ENCODE measurements around the gene COMTD1.
A peak's percentile ranks its signal among the peaks of the same experiment; 100 is the strongest.

COMTD1 gene

DNA sequence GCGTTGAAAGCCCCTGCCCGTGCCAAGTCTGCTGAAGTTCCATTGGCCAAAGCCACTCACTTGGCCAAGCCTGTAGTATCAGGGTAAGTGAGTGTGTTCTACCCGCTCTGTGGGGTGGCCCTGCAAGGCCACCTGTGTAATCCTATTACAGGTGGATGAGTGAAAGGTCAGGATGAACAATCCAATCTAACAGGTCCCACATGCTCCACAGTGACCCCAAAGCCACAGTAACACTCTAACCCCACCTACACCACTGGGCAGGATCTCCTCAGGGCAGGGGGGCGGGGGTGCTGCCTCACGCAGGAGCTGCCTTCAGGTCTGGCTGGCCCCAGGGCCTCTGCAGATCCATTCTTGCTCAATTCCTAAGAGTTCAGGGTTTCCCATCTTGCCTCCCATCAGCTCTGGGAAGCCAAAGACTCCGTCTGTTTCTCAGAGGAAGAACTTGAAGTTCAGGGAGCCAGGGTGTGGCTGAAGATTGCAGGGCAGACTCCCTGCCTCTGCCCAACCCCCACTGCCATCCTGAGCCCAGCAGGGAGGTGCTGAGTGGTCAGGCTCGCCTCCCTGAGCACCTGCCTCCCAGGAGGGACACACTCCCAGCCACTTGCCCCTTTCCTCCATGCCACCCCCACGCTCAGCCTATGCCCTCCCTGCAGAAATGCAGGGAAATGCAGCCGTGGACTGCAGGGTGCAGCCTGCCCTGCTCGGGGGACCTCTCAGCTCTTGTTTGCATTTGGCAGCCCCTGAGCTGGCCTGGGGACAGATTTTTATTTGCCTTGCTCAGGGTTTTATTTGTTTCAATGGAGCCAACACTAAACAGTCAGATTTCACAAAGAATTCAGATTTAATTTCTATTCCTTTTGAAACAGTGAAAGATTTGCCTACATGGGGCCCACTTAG lies 9.8 kb upstream of the COMTD1 start:
- DNase-seq: no peak

DNA sequence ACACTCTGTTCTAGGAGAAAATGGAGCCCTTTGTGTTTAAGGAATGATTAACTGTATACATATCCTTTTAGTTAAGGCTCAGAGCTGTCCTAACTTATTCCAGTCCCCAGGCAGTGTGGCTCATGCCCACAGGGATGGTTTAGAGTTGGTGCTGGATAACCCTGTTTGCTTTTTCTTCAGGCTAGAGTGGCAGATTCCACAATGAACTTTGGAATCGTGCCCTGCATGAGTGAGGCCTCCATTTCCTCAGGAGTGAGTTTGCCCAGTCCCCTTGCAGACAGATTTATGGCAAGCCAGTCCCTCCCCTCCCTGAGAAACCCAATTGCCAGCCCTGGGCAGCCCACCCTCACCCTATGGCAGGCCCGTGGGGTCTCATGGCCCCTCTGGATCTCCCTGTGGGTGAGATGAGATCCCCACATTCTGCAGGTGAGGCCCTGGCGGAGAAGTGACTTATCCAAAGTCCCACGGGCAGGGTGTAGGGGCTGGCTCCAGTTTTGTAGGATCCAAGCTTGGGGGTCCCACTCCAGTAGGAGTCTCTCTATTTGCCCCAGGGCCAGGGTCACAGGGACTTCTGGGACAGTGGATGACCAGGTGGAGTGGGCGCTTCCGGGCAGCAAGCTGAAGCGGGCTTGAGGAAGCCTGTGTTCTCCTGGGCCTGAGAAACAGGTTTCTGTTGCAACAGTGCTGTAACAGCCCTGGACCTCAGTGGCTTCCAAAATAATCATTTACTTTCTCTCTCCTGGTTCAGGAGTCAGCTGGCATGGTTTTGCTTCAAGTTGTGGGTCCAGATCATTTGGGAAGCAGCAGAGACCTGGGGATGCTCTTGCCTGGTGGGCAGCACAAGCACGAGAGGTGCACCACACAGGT lies 9.0 kb upstream of the COMTD1 start:
- no peak for DNase-seq

DNA sequence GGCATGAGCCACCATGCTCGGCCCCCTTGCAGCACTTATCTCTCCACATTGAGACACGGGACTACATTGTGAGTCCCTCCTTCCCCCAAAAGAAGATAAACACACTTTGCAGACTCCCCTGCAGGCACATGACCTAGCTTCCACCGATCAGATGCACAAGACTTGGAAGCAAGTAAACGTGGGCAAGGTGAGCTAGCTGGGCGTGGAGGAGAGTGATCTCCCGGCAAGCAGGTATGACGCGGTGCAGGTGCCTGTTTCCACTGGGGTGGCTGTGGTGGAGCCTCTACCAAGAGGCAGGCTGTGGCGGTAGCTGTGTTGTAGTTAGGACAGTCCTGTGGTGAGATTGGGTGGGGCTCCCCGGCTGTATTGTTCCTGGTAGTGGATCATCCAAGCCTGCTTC lies 7.7 kb upstream of the COMTD1 start:
- no peak for DNase-seq

DNA sequence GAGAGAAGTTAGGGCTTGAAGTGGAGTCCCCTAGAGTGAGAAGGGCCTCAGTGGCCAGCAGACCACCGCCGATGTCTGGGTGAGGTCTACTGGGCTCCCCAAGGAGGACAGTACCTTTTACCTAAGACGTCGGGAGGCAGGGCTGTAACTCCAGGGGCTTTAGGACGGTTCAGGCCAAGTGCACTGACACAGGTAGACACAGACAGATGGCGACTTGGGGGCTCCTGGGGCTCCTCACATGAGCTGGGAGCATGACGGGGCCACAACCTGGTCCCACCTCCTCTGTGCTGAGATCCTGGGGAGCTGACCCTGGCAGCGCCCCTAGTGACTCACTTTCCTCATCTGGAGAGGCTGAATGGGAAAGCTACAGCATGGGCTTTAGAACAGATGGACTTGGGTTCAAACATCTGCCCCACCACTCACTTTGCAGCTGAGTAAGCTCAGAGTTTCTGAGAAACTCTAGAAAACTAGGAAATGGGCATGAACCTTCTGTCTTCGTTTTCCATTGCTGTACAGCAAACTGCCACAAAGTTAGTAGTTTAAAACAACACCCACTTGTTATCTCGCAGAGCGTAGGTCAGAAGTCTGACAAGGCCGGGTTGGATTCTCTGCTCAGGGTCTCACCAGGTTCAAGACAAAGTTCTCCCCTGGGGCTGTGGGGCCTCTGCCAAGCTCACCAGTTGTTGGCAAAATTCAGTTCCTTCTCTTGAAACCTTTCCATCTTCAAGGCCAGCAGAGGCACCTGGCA lies 4.7 kb upstream of the COMTD1 start:
- DNase-seq: no peak

DNA sequence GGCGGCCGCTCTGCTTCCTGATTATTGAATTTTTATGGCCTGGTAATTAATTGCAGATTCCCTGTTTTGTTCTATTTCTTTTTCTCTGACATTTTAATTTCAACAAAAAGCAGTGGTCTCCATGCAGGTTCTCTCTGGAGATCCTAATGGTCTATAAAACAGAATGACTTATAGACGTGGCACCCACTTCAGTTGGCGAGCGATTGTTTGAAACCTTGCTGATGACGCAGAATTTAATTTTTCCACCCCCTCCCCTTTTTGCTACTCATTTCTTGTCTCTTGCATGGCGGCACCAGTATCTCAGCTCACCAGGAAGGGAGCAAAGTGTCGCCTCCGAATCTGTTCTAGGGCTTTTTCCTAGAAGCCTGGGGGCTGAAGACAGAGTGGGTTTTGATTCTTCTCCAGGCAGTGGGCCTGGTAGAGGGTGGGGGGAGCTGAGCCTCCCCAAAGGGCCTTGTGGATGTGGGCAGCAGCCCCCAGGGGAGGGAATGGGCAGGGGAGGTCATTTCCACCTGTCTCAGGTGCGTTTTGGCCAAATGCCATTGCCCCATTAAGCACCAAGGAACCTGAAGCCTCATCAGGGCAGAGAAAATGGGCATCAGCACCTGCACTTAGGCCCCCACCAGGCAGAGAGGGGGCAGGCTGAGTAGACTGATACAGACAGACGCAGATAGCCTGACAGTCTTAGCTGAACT lies 3.5 kb upstream of the COMTD1 start:
- DNase-seq: no peak

DNA sequence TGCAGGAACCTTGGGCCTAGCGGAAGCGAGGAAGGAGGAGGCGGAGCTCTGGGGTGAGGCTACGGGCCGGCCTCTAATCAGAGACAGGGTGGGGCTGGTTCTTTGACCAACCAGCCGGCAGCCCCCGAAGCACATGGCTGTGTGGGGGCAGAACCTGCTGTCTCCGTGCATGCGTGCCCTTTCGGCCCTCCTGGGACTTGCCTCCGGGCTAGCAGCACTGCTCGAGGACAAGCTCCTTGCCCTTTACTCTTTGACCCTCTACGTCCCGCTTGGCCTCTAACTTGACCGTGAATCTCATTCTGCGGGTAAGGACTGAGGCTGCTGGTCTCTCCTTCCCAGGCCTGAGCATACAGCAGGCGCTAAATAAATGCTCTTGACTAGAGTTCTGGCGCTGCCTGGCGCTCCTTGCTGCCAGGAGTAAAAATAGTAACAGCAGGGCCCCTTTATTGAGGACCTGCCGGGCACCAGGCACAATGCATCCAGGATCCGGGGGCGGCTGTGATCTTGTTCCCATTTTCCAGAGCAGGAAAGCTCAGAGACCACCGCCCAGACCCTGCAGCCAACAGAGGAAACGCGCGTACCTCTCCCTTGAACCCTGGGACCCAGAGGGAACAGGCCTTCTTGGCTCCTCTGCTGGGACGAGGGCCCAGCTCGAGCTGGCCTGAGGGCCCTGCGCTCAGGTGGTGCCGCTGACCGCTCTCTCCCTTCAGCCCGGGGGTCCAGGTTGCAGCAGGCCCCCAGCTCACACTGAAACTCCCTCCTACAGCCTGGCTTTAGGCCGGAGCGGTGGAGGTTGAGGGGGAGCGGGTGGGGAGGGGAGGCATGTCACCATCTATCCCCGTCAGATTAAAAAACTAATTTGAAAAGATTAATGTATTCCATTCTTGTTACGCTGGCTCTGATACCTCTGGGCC lies 2.7 kb upstream of the COMTD1 start:
- DNase-seq: no peak

DNA sequence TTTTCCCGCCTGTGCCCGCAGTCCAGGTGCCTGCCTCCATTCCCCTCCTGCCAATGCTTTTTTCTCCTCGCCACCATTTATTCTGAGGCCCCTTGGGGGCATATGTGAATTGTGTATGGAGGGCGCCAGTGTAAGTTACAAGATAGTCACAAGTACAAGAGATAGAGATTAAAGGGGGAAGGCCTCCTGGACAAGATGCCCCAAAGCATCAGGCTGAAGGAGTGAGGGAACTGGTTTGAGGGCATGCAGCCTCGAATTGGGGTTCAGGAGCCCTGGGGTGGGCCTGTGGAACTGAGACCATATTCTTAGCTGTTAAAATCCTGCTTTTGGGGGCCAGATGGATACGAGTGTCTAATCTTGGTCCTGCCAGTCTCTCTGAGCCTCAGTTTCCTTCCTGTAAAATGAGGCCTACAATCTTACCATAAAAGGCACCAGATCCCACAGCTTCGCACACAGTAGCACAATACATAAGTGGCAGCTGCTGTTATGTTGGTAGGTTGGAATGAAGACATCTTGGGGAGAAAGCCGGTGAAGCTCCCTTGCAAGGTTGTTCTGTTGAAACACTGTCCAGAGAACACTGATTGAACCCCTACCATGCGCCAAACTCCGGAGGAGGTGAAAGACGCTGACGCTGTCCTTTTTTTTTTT lies 545 bp upstream of the COMTD1 start:
- DNase-seq: no peak

DNA sequence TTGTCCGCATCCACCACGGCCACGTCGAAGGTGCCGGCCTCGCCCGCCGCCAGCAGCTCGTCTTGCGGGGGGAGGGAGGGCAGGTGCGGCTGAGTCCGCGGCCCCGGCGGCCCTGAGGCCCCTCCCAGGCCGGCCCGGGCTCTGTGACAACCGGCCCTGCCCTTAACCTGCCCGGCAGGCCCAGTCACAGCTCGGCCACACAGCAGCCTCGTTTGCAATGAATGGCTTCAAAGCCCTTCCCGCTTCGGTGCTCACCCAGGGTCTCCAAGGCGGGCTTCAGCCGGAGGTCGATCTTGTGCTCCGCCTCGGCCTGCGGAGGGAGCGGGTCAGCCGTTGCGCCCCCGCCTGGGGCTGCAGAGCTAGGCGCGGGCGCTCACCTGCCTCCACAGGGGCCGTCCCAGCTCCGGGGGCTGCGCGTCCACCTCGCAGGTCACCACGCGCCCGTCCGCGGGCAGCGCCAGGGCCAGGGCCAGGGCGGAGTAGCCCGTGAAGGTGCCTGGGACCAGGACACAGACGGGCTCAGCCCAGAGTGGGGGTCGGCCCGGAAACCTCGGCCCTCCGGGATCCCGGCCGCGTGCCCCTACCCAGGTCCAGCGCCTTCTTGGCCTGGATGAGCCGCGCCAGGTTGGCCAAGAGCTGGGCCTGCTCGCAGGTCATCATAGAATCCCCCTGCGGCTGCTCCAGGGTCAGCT lies 928 bp downstream of the COMTD1 start:
- no peak for DNase-seq

DNA sequence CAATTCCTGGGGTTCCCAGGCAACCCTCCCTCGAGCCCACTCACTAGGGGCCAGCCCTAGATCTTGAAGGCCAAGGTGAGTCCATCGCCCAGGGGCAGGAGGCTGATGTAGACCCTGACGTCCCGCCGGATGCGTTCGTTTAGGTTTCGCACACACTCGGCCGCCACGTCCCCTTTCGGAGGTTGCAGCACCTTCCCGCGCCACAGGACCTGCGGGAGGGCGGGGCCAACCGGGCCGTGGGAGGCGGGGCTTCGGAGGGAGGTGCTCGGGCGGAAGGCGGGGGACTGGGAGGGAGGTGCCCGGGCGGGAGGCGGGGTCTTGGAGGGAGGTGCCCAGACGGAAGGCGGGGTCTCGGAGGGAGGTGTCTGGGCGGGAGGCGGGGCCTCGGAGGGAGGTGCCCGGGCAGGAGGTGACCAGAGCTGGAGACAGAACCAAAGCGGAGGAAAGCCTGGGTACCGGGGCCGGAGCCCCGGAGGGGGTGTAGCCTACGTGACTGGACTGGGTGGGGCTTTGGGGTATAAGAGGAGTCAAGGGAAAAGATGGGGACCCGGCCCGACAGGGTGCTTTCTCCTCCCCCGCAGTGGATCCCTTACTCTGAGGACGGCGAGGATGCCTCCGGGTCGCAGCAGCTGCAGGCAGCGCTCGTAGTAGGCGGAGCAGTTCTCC lies 1.6 kb downstream of the COMTD1 start:
- DNase-seq: peak; percentile 97

DNA sequence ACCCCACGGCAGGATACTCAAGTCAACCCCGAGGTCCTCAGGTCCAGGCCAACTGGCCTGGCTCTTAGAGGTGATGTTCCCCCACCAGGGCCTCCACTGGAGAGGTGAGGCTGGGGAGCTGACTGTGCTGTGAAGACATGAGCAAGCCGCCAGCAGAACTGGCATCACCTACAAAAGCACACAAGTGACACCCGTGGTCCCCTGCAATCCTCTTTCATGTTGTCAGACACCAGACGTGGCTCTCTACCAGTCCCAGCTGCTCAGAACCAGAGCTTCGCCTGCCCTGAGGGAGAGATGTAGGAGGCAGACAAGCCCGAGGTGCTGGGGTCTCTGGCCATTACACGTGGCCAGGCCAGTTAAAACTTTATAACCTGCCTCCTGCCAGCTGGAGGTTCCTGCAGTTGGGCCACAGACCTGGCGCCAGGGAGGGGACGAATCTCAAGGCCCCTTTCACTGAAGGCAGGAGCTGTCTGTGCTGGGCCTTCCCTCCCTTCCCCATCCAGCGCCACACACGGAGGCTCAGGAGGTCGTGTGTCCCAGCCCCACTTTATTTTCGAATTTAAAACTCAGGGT lies 2.2 kb downstream of the COMTD1 start:
- DNase-seq: peak; percentile 24

DNA sequence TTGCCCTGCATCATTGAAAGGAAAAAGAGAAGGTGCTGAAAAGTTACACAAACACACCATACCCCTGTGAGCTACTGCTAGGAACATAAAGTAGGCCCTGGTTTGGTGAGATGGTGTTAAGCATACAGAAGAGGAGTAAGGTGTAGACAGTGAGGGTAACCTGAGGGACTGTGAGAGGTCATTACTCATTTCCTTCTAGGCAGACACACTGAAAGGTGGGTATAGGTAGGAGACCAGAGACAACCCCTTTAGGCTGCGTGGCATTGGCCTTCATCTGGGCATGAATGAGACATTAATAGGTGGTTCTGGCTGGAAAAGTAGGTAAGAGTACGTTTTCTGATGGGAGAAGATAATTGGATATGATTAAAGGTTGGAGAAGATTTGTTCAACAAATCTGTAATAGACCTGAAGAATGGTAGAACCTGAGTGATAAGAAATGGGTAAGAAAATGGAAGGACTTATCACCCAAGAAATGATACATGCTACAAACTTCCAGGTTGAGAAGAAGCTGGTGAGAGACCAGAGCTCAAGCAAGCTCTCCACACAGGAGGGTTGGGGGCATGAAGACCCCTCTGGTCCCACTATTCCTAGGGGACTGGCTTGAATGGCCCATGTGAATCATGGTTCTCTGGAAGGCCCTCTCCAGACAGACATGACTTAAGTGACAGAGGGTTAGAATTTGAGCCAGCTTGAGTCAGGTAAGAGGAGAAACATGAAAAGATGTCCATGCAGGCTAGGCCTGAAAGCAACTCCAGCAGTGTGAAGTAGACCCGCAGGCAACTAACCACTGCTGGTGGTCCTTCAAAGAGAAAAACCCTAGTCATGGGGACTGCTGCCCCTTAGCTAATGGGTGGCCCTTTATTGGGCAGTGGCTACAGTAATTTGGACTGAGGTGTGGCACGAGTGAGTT lies 3.8 kb downstream of the COMTD1 start:
- no peak for DNase-seq

DNA sequence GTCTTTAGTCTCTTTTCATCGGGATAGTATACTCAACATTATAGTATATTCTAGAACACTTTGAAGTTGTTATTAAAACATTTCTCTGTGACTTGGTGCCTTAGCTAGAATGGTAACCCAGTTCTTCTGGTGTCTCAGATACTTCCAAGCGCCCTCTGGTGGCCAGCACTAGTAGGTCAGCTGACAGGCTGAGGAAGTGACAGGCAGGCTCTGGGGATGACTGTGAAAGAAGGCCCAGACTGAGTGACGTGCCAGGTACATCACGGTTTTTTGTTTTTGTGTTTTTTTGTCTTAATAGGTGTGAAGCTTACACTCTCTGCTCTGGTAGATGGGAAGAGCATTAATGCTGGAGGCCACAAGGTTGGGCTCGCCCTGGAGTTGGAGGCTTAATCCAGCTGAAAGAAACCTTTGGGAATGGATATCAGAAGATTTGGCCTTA lies 5.1 kb downstream of the COMTD1 start:
- peak; percentile 94 for DNase-seq

DNA sequence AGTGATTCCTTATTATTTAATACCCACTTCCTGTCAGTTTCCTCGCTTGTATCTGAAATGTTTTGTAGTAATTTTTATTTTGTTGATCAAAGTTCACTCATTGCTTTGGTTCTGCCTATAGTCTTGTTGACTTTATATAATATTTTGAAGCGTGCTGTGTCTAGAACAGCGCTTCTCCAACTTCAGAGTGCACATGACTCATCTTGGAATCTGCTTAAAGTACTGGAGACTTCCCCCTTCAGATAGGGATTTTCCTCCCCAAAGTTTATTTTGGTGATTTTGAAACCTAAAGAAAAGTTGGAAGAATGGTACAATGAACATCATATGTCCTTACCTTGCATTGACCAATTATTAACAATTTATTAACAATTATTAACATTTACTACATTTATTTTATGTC lies 5.8 kb downstream of the COMTD1 start:
- DNase-seq: no peak

DNA sequence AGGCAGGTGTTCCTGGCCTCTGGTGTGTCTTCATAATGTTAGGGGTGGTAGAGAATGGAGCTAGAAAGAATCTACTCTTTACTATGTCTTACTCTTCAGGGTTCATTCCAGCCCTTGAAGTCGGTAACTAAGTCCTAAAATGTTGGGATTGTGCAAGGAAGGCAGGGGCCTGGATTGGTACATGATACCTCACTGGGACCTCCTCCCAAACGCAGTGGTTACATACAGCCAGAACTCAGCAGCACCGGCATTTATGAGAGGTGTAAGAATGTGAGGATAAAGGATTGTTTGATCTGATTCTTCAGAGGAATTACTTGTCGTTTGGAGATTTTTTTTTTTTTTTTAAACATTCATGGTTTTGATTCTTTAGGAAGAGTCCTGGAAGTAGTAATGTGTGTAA lies 6.9 kb downstream of the COMTD1 start:
- no peak for DNase-seq

DNA sequence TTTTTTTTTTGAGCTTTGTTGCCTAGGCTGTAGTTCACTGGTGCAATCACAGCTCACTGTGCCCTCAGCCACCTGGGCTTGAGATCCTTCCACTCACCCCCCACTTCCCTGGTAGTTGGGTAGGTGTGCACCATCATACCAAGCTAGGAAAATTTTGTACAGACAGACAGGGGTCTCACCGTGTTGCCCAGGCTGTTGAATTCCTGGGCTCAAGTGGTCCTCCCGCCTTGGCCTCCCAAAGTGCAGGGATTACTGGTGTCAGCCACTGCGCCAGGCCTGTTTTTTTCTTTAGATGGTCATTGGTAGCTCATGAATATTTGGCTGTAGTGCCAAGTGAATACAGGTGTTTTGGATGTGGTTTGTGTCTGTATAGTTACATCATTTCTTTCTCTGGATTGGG lies 7.5 kb downstream of the COMTD1 start:
- no peak for DNase-seq

DNA sequence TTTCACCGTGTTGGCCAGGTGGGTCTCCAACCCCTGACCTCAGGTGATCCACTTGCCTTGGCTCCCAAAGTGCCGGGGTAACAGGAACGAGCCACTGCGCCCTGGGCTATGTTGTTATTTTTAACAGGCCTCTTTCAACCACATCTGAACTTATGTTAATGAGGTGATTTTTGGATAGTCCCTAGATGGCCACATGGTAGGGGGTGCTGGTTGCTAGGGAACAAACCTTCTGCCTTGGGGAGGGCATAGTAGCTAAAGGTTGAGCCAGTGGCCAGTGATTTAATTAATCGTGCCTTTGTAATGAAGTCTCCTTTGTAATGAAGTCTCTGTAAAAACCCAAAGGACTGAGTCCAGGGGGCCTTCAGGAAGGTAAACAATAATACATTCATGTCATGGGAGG lies 9.1 kb downstream of the COMTD1 start:
- DNase-seq: no peak

DNA sequence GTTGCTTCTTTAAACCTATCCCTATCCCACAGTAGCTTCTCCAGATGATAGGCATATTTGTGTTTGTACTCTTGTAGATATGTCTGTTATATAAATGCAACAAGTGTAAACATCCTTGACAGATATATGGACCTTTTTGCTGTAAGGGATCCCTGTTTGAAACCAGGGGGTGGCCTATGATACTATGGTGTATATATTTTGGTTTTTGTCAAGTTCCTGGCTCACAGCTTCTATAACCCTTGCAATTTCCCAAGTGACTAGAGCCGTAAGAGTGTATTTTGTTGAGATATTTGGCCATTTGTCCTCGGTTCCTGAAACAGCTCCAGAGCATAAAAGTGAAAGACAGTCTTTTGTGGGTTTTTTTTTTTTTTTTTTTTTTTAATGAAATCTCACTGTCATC lies 9.7 kb downstream of the COMTD1 start:
- DNase-seq: no peak

DNA sequence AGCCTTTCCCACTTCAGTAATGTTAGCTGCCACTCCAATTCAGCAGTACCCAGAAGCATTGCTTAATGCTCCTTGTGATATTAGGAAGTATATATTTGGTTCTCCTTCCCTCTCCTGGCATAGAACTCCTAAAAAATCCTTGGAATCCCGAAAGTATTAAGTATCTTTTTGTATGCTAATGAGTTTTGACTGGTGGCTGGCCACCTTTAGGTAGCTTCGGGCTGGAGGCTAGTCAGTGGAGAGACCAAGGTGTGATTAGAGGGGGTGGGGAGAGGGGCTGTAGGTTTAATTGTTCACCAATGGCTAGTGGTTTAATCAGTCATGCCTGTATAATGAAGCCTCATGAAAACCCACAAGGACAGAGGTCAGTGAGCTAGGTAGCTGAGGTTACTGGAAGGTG lies 12.2 kb downstream of the COMTD1 start:
- no peak for DNase-seq
